Ascending aorta (tissue), 2 donors: ENCODE data around the gene VPS16. TPM values are rescaled to one million over a fixed set of nuclear protein-coding genes. Genes with fewer than 3 reads are reported as not detected.
"Not testable (repeated sequence)": the region's sequence is repeated elsewhere in the genome, so short reads cannot be mapped to it uniquely, and the experiment has no call there.

Experiments
- DNase-seq, 2 donors: peaks; one replicate each; pipeline ENCODE4 v3.0.0-alpha.2; 2019; ENCODE audit warnings: low spot score in 2 of 2
- H3K27ac ChIP-seq, 2 donors: fragments of 200-600 bp; sonication (generic); one replicate each; pipeline ENCODE4 v1.5.1; 2016 to 2017; ENCODE audit warnings: mild to moderate bottlenecking in 1 of 2
- H3K27me3 ChIP-seq: fragments of 200-600 bp; sonication (generic); one replicate; pipeline ENCODE4 v1.5.1; 2017
- H3K36me3 ChIP-seq, 2 donors: fragments of 200-600 bp; sonication (generic); one replicate each; pipeline ENCODE4 v1.5.1; 2016
- H3K4me1 ChIP-seq, 2 donors: fragments of 200-600 bp; sonication (generic); one replicate each; pipeline ENCODE4 v1.5.1; 2016 to 2017; ENCODE audit warnings: mild to moderate bottlenecking in 1 of 2
- H3K4me3 ChIP-seq, 2 donors: fragments of 200-600 bp; sonication (generic); one replicate each; pipeline ENCODE4 v1.5.1; 2016 to 2017; ENCODE audit warnings: mild to moderate bottlenecking in 1 of 2
- H3K9me3 ChIP-seq, 2 donors: fragments of 200-600 bp; sonication (generic); one replicate each; pipeline ENCODE4 v1.5.1; 2016
- intact Hi-C: fragments of 100-400 bp; cut with DNase I; formaldehyde crosslinking; loops from one replicate; pipeline ENCODE4 v1.15.1; 2023
- total RNA-seq: library from RNA; depleted of rRNA; stranded (reverse); fragments of >200 nt; gene quantifications from one replicate; pipeline ENCODE4 v1.1.0, GENCODE V29; 2016
- TF ChIP-seq, protein P1 (sequence below), 3 experiments: fragments of 200-600 bp in 2 of 3; fragments of 450-650 bp in 1 of 3; sonication (generic) in 2 of 3; IDR thresholded peaks; one replicate each; pipeline ENCODE4 v1.5.1; 2016 to 2019; ENCODE audit warnings: antibody characterized with exemption in 3 of 3, mild to moderate bottlenecking in 1 of 3, moderate library complexity in 1 of 3

VPS16 gene
- total RNA-seq, 1 donor from 2014 or later, result 61.1 TPM

DNA sequence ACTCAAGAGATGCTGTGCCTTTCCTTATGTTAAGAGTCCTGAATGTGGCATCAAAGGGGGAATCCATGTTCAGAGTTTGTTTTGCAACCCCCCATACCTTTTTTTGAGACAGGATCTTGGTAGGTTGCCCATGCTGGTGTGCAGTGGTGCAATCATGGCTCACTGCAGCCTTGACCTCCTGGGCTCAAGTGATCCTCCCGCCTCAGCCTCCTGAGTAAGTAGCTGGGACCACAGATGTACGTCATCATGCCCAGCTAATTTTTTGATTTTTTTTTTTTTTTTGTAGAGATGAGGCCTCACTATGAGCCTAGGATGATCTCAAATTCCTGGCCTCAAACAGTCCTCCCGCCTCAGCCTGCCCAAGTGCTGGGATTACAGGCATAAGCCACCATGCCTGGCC lies 49.3 kb downstream of the VPS16 start:
- Histone ChIP-seq H3K9me3 (peaks cover 0 to 2% of the 10 kb centered on the region in 2 donors), H3K27ac (no peak overlapping the region), H3K36me3 (no peaks in the 10 kb centered on the region), H3K4me1 (no peaks in the 10 kb centered on the region), H3K4me3 (no peak overlapping the region), H3K27me3 (no peaks in the 10 kb centered on the region)
- intact Hi-C loops, result no loop called here
- TF ChIP-seq, protein P1, sequence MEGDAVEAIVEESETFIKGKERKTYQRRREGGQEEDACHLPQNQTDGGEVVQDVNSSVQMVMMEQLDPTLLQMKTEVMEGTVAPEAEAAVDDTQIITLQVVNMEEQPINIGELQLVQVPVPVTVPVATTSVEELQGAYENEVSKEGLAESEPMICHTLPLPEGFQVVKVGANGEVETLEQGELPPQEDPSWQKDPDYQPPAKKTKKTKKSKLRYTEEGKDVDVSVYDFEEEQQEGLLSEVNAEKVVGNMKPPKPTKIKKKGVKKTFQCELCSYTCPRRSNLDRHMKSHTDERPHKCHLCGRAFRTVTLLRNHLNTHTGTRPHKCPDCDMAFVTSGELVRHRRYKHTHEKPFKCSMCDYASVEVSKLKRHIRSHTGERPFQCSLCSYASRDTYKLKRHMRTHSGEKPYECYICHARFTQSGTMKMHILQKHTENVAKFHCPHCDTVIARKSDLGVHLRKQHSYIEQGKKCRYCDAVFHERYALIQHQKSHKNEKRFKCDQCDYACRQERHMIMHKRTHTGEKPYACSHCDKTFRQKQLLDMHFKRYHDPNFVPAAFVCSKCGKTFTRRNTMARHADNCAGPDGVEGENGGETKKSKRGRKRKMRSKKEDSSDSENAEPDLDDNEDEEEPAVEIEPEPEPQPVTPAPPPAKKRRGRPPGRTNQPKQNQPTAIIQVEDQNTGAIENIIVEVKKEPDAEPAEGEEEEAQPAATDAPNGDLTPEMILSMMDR (IDR thresholded peaks at IDR 0.05), result no peak
- no peak for DNase-seq

DNA sequence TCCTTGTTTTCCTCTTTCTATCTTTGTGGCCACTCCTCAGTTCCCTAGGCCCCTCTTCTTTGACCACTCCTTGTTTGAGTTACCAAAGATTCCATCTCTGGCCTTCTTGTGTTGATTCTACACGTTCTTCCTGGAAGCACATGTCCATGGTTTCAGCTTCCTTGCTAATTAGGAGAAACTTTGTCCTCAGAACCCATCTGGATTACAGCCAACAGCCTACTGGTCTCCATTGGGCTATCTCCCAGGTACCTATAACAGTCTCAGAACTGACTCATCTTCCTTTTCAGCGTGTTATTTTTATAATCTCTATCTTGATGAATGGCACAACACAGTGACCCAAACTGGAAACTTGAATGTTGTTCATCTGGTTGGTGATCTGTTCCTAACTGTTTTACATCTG lies 50.2 kb downstream of the VPS16 start:
- Histone ChIP-seq H3K36me3 (no peaks in the 10 kb centered on the region), H3K4me1 (no peaks in the 10 kb centered on the region), H3K4me3 (no peak overlapping the region), H3K9me3 (peaks cover 0 to 10% of the 10 kb centered on the region in 2 donors), H3K27me3 (no peaks in the 10 kb centered on the region), H3K27ac (no peak overlapping the region)
- intact Hi-C loops, result no loop called here
- no peak for DNase-seq
- TF ChIP-seq, protein P1 (IDR thresholded peaks at IDR 0.05), result no peak

DNA sequence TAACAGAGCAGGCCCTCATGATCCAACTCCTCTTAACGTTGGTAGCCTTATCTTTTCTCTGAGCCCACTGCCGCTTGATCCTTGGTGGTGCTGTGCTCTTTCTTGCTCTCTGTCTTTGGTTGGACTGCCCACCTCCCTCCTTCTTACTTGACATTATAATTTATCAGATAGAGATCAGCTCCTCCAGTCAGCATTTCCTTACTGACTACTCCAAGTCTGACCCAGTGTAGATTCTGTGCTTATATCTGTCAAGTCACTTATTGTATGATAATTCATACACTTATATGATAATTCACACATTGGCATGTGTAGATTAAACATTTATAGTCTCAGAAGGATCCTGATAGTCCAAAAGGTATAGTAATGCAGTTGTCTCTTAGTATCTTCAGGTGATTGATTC lies 50.8 kb downstream of the VPS16 start:
- intact Hi-C loops, result no loop called here
- no peaks in the 10 kb centered on the region for H3K27me3 ChIP-seq
- H3K27ac ChIP-seq, result no peak overlapping the region
- TF ChIP-seq, protein P1 (IDR thresholded peaks at IDR 0.05), result no peak
- H3K36me3 ChIP-seq, result no peaks in the 10 kb centered on the region
- H3K4me3 ChIP-seq, result no peak overlapping the region
- H3K4me1 ChIP-seq, result no peaks in the 10 kb centered on the region
- DNase-seq, result no peak
- H3K9me3 ChIP-seq, result peaks cover 0 to 10% of the 10 kb centered on the region in 2 donors

DNA sequence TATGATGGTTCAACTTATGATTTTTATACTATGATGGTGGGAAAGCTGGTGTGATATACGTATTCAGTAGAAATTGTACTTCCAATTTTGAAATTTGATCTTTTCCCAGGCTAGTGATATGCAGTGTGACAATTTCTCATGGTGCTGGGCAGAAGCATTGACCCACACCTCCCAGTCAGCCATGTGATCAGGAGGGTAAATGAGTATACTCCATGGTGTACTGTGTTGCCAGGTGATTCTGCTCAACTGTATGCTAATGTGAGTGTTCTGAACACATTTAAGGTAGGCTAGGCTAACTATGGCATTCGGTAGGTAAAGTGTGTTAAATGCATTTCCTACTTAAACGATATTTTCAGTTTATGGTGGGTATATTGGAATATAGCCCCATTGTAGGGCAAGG lies 51.8 kb downstream of the VPS16 start:
- TF ChIP-seq, protein P1 (IDR thresholded peaks at IDR 0.05), result no peak
- Histone ChIP-seq H3K27me3 (no peaks in the 10 kb centered on the region), H3K36me3 (no peaks in the 10 kb centered on the region), H3K4me3 (no peak overlapping the region), H3K4me1 (no peaks in the 10 kb centered on the region), H3K27ac (no peak overlapping the region), H3K9me3 (peaks cover 0 to 10% of the 10 kb centered on the region in 2 donors)
- intact Hi-C loops, result no loop called here
- DNase-seq, result no peak

DNA sequence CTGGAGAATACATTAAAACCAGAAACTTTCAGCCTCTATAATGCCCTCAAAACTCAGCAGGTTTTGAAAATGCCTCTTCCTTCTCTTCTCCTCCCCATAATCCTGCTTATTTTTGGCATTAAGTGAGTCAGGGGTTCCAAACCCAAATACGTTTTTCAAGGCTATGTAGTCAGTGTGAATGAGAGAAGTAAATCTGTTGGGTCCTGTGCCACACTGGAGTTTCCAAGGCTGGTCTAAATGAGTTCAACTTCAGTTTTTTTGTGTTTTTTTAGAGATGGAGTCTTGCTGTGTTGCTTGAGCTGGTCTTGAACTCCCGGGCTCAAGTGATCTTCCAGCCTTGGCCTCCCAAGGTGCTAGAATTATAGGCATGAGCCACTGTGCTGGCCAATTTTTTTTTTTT lies 53.7 kb downstream of the VPS16 start:
- intact Hi-C loops, result no loop called here
- Histone ChIP-seq H3K27ac (no peak overlapping the region), H3K27me3 (no peaks in the 10 kb centered on the region), H3K9me3 (peaks cover 0 to 10% of the 10 kb centered on the region in 2 donors), H3K4me1 (no peaks in the 10 kb centered on the region), H3K4me3 (no peak overlapping the region), H3K36me3 (no peaks in the 10 kb centered on the region)
- TF ChIP-seq, protein P1 (IDR thresholded peaks at IDR 0.05), result no peak
- DNase-seq, result no peak

DNA sequence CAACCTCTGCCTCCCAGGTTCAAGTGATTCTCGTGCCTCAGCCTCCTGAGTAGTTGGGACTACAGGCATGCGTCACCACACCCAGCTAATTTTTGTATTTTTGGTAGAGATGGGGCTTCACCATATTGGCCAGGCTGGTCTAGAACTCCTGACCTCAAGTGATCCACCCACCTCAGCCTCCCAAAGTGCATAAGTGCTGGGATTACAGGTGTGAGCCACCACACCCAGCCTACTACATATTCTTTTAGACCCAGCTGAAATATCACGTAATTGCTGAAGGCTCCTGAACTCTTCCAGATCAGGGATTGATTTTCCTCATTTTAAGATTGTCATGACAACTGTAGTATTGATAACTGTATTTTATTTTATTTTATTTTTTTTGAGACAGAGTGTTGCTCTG lies 54.6 kb downstream of the VPS16 start:
- H3K9me3 ChIP-seq, H3K4me1 ChIP-seq, H3K27ac ChIP-seq, intact Hi-C loops, H3K36me3 ChIP-seq, H3K4me3 ChIP-seq, H3K27me3 ChIP-seq, DNase-seq: not testable (repeated sequence)
